ENCODE results near the gene FGGY. TPM values are rescaled to one million over a fixed set of nuclear protein-coding genes. Genes with fewer than 3 reads are reported as not detected.

Gene FGGY
- total RNA-seq, 1 experiment from 2014 or later: 9.7 TPM

DNA sequence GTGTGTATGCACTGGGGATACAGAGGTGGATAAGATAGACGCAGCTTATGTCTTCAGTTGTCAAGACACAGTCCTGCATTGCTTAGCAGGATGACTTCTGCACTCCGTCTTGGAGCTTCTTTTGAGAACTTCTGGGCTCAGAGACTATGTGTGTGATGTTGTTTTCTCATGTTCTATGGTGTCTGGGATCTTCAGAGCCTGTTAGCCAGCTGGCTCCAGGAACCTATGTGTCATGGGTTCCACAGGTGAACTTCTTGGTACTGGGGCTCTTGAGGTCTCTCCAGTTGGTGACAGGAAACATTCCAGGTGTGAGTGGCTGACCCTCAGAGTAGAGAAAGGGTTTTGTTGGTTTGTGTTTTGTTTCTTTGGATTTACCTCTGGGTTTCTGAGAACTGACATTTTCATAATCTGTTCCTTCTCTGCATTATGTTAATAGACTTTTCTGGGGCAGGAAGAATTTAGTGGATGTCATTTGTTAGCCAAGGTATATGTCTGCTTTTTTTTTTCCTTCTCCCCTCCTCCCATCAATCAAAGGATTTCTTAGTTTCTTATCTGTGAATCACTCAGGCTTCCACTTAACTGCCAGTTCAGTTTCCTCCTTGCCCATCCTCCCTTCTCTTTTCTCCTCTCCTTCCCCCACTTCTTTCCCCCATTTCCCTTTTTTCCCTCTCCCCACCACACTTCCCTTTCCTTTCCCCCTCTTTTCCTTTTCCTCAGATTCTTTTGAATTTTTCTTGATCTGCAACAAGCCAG lies 18.1 kb downstream of the FGGY start:
- no peak for DNase-seq (ENCODE audit: low read depth)

DNA sequence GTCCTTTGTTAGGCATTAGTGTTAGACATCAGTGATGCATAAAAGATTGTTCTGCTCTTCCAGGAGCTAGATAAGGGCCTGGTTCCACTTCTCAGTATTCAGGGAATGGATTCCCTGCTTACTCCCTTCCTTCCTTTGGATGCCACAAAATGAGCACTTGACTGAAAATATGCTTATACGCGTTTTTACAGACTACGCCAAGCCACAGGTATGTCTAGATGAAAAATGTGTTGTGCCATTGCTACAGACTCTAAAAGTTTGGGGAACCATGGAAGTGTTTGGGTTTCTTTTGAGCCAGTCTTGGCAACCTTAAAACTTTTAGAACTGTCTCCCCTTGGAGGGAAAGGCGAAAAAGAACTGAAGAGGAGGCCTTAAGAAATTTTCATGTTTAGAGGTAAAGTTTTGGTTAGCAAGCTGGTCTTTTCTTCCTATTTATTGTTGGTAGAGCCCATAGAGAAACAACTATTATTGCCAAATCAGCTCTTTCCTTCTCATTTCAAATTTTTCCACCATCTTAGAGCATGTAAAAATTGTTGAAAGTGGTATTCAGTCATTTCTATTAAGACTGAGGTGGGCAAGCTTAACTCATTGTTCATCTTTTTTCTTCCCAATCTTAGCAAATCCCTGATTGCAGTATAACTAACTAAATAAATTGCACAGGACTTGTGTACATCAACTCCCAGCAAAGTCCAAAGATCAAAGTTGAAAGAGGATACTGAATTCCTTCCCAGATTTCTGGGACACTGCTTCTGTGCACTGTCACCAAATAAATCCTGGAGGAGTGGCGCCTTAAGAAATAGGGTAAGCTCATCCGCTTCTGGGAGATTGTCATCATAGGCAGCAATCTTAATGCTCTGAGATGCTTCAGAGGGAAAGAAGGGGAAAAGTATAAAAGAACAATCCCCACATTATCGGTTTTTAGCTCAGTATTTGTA lies 18.9 kb downstream of the FGGY start:
- DNase-seq (ENCODE audit: low read depth): no peak

DNA sequence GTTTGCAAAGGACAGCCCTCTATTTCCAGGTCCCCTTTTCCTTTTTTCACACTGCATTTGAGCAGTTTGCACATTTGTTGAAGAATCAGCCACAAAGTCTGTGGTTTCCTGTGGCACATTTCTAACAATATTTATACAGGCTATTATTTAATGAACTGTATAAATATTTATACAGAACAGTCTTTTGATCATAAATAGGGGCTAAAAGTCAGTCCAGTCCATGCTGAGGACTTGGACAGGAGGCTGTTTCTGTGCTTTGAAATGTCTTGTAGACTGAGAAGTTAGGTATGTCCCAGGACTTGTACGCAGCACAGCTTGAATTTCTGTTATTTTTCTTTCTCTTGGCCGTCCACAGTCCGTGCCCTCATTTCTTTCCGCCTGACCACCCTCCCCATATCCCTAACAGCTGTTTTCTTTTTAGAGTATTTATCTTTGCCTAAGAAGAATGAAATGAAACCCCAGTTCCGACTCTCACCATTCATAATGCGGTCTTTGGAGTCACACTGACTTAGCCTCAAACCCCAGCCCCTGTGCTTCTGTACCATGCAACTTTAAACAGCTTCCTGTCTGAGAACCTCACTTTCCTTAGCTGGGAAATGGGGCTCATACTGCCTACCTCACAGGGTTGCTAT lies 19.7 kb downstream of the FGGY start:
- no peak for DNase-seq (ENCODE audit: low read depth)

DNA sequence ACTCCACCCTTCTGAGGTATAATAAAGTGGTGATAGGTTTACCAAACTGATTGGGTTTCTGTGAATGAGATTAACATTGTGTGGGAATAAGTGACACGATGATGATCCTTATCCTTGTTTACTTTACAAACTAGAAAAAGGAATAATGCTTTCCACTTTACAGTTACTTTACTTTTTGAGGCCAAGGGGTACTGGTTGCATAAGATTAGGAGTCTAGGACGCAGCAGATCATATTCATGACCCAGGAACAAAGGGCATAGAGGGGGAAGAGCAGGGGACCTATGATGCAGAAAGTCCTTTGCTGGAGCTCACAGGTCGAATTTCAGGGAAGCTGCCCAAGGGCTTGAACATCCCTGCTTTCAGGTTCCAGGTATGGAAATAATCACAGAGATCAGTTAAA lies 20.4 kb downstream of the FGGY start:
- DNase-seq (ENCODE audit: low read depth): no peak

DNA sequence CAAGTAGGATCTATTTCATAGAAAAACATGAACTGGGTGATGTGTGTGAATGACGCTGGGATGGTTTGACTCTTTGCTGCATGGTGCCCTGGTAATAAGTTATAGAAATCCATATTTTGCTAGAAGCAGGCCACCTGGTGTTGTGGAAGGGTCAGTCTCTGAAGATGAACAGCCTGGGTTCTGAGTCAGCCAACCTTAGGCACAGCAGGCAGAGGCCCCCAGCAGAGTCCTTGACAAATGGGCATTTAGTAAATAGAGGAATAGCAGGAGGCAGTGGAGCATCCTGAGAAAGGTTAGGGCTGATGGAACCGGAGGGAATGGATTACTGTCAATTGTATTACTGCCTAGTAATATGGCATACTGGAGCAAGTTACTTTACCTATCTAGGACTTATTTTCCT lies 20.9 kb downstream of the FGGY start:
- DNase-seq (ENCODE audit: low read depth): no peak

DNA sequence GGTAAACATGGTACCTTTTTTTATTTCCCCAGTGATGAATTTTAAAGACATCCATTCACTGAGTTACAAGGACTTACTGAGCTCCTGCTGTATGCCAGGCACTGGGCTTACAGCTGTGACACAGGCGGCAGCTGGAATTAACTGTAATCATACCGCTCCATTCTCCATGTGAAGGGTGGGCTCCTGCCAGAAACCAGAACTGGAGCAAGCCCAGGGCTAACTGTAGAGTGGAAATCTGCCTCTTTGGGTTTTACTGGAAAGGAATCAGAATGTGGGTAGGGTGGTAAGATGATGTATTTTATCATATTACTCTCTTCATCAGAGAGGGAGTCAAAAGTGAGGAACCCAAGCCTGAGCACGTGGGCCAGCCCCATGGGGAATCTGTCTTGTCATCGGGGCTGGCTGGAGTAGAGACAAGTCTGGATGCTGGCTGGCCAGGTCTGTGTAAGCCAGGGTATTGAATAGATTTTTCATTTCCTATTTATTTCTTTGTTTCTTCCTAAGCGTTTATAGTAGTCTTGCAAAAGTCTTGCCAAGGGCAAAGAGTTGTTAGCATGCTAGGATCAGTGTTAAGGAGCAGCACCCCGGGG lies 21.5 kb downstream of the FGGY start:
- DNase-seq (ENCODE audit: low read depth): no peak

DNA sequence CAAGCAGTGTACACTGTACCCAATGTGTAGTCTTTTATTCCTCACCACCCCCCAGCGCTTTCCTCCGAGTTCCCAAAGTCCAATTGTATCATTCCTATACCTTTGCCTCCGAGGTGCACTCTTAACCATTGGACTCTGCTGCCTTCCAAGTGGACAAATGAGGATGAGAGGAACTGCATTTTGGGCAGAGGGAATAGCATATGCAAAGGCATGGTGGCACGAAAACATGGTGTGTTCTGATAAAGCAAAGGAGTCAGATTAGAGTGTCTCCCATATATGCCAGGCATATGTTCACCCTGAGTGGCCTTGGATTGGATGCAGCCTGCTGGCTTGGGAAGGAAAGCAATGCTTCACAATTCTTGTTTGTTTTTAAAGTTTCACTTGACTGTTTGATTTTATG lies 25.5 kb downstream of the FGGY start:
- DNase-seq (ENCODE audit: low read depth): no peak

DNA sequence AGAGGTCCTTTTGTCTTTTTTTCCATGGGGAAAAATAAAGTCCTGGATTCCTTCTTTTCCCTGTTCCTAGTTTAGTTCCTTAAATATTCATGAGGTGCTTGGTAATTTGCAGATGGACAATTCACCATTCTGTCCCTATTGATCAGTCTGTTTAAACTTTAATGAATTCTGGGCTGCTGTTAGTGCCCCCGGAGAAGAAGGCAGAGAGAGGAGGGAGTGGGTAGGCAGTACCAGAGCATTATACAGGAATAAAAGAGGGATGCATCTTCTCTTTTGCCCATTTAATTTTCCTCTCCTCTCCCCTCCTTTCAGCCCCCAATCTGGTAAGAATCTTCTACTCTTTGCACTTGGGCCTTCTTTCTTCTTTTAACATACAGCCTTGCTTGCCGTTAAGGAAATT lies 25.9 kb downstream of the FGGY start:
- no peak for DNase-seq (ENCODE audit: low read depth)

DNA sequence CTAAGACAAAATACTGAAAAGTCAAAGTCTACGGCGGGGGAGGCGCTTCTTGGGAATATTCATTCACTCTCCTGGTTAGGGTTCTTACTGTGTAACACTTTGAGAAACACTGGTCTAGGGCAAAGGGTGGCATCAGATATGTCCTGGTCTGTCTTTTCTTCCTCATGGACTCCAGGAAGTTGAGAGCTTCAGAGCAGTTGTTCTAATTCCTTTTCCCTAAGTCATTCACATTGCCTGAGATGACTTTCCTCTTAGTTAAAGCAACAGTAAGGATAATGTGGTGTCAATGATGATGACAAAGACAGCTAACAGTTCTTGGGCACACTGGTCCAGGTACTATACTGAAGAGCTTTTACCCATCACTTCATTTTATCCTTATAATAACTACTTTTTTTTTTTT lies 27.0 kb downstream of the FGGY start:
- DNase-seq (ENCODE audit: low read depth): peak; percentile 25

DNA sequence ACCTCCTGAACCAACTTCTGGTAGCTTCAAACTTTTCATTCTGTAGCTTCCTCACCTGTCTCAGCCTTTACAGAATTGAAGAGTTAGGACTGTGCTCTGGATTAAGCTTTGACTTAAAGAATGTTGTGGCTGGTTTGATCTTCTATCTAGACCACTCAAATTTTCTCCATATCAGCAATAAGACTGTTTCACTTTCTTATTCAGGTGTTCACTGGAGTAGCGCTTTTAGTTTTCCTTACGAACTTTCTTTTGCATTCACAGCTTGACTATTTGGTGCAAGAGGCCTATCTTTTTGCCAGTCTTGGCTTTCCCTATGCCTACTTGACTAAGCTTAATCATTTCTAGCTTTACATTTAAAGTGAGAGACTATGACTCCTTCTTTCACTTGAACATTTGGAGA lies 31.5 kb downstream of the FGGY start:
- no peak for DNase-seq (ENCODE audit: low read depth)

DNA sequence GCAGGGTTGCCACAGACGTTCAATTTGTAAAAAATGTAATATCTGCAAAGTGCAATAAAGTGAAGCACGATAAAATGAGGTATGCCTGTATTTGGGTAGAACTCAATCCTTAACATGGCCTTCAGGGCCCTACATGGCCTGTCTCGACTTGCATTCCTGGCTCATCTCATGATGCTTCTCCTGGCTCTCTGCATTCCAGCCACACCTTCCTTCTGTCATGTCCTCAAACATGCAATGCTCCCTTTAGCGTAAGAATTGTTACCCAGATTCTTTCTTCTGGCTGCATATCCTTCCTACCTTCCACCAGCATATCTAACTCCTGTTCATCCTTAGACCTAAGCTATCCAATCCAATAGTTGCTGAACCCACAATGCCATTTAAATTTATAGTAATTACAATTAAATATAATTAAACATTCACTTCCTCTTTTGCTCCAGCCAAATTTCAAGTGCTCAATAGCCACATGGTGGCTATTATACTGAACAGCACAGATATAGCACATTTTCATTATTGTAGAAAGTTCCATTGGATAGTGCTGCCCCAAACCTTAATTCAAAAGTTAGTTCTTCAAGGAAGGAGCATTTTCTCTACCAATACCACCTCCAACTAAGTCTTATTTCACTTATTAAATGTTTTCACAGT lies 32.6 kb downstream of the FGGY start:
- no peak for DNase-seq (ENCODE audit: low read depth)

DNA sequence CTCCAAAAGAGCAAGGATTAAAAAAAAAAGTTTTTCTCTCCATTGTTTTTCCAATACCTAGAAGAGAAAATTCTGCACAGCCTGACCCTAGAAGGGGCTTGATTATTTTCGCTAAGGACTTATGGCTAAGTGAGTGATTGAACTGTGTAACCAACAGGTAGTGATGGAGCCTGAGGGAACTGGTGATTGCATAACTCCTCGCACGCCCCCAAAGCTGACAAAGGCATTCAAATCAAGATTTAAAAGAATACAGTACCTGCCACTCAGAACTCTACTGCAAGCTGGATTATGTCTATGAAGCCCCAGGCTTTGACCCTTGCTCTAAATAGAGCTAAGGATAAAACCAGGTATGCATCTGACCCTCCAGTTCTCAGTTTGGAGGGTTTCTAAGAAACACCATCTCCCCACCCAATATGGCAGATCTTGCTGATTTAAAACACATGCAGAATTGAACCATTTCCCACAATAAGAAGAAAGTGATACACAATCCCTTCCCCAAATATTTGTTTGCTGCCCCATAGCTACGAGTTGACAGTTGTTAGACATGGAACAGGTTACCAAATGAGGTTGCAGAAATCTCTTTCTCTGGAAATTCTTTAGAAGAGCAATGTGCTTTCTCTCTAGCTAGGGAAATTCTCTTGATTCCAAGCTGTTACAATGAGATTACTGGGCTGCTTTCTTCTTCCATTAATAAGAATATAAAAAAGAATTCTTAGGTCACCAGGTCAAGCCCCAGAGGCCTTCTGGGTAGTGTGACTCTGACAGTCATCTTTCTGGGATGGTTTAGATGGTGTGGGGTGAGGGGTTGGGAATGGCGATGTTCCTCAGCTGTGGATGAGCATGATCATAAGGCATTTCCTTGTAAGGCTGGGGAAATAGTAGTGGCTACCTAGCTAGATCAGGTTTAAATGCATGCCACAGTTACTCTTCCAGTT lies 35.1 kb downstream of the FGGY start:
- peak; percentile 20 for DNase-seq (ENCODE audit: low read depth)

DNA sequence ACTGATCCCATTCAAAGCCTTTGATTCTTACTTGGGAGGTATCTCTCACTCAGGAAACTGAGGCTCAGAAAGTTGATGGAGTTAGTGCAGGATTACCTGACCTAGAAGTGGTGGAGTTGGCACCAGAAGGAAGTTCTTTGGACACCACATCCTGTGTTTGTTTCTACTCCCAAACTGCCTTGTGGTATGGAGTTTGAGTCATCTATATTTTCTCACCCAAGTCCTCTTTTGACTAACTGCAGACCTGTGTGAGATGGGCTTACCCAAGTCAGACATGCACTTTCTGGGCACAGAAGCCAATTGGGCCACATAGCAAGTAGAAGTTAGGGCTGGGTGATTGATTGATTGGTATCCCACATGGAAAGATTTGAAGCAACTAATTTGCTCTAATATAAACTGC lies 36.1 kb downstream of the FGGY start:
- DNase-seq (ENCODE audit: low read depth): peak; percentile 92

DNA sequence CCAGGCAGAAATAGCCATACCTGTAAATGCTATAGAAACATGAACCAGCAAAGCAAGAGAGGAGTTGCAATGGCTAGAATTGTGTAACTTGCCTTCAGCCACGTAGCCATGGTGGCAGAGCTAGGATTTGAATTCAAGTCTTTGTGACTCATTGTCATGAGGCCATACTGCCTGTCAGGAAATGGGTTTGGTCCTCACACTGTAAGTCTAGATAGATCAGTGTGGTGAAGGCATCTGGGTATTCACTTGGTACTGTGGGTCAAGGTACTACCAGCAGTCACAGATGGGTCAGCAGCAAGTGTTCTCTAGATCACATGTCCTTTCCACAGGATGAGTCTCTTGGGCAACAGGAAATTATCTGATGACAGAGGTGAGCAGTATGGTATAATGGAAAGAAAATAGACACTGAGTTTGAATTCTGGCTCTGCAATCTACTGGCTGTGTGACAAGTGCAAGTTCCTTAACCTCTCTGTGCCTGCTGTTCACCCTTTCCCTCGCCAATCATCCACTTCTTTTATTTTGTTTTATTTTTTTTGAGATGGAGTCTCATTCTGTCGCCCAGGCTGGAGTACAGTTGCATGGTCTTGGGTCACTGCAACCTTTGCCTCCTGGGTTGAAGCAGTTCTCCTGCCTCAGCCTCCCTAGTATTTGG lies 36.9 kb downstream of the FGGY start:
- peak; percentile 77 for DNase-seq (ENCODE audit: low read depth)

DNA sequence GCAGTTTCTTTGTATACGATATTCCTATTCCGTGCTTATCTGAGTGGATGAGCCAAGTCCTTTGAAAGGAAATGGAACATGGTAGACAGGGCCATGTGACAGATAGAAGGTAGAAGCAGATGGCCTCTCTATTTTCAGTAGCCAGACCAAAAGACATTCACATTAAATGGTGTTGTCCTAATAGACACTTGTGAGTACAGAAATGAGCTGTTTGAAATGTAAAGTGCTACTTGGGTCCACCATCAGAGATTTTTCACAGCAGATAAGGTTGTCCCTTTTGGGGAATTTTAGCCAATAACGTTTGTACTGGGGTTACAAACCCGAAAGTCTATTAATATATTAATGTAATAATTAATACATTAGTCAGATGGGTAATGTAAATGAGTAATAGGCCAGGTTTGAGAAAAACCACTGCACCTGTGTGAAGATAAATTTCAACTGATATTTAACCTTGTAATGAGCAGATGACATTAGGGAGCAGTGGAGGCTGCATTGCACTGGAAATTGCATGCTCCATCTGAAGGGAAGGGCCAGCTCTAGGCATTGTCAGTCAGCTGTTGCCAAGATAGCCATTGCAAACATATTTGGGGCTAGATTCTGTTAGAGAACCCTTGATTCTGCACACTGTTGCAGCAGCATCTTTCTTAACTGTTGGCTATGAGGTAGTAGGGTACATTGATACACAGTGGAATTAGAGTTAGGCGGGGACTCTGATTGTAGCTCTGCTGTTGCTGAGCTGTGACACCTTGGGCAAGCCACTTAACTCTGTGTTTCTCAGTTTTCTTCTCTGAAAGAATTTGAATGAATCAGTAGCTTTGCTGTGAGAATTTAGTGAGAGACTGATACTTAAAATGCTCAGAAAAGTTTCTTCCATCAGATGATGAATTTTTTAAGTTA lies 43.8 kb downstream of the FGGY start:
- no peak for DNase-seq (ENCODE audit: low read depth)

DNA sequence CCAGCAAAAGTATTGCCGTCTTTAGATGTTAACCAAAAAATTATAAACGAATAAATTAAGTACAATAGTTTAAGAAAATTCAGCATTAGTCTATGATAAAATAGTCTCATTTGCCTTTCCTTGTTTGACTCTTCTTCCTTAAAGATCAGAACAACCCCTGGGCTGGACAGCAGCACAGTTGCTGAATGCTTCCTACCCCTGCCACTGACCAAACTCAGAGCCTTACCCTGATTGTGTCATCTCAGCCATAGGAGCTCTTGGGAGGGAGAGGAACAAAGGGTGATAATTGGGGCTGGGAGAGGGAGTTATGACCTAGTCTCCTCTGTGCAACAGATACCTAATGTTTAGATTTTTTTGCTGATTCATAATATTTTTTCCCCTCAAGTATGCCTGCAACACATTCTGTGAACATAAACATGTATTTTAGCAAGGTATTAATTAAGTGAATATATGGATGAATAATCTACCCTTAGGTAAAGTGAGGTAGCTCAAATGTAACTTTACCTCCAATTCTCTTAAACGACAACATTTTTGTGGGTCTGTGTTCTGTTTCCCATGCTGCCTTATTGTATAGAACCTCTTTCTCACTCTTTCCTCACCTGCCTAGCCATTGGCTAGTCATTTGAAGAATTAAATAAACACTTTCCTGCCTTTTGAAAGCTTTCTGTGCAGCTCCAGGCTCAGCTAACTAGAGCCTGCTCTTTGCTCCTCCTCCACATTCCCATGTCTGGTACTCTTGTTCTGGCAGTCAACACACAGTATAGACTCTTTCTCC lies 46.1 kb downstream of the FGGY start:
- DNase-seq (ENCODE audit: low read depth): no peak

DNA sequence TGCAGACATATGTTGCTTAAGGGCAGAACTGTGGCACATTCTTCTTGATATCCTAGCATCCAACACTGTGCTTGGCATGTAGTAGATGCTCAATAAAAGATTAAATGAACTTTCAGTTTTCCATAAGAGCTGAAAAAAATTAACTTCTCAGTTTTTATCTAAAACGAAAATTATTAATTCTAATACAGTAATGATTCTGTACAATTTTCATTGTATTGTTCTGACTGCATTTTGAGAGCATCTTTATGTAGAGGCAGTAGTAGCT lies 46.6 kb downstream of the FGGY start:
- DNase-seq (ENCODE audit: low read depth): no peak

DNA sequence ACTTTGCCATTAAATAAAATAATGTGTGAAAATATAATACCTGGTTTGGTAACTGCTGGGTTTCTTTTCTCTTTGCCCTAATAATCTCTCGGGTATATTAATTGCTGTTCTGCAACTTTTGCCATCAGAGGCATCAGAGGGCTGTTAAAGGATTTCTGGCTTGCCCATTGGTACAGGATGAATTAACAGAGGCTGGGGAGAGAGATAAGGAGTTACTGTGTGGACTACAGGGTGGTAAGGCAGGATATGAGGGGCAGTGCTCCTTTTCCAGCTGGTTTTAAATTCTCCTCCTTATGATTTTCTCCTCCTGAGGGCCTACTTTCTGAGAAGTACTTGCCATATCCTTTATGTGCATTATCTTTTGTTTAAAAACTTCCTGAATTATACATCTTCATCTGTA lies 48.3 kb downstream of the FGGY start:
- DNase-seq (ENCODE audit: low read depth): no peak
